ENCODE results near the gene STAB2.
"Not testable (repeated sequence)": the region's sequence is repeated elsewhere in the genome, so short reads cannot be mapped to it uniquely, and the experiment has no call there.

STAB2 gene

DNA sequence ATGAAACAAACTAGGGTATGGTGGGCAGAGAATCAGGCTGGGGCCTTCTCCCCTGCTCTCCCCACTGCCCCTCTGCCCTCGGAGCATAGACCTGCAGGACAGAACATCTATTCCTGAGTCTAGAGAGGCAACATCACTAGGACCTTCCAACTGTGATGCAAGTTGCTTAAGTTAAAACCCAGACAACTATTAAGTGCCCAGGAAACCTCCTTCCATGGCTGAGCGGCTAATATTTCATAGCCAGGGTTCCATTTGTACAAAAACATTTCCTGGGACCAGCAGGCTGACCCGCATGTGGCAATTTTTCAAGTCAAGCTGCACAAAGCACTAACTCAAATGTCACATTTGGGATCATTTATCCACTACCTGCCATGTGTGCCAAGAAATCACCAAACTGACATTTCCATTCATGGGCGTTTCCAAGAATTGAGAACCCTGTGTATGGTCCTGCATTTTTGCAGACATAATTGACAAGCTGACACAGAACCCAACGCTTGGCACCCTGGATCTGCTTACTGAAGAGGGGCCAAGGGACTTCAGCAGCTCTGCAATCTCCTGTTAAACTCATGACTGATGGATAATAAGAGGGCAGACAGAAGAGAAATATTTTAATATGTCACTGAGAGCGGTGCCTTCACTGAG, 221.3 kb downstream of the STAB2 start:
- no peak for TF ChIP-seq EZH2 (IDR thresholded peaks at IDR 0.05; ENCODE audit: borderline replicate concordance, low read length)
- TF ChIP-seq, protein P1, sequence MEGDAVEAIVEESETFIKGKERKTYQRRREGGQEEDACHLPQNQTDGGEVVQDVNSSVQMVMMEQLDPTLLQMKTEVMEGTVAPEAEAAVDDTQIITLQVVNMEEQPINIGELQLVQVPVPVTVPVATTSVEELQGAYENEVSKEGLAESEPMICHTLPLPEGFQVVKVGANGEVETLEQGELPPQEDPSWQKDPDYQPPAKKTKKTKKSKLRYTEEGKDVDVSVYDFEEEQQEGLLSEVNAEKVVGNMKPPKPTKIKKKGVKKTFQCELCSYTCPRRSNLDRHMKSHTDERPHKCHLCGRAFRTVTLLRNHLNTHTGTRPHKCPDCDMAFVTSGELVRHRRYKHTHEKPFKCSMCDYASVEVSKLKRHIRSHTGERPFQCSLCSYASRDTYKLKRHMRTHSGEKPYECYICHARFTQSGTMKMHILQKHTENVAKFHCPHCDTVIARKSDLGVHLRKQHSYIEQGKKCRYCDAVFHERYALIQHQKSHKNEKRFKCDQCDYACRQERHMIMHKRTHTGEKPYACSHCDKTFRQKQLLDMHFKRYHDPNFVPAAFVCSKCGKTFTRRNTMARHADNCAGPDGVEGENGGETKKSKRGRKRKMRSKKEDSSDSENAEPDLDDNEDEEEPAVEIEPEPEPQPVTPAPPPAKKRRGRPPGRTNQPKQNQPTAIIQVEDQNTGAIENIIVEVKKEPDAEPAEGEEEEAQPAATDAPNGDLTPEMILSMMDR (IDR thresholded peaks at IDR 0.05; ENCODE audit: low read length), result no peak
- H3K9me2 ChIP-seq (ENCODE audit: low read depth, low read length), result no peaks in the 10 kb centered on the region
- no peaks in the 10 kb centered on the region for H3F3A ChIP-seq (ENCODE audit: insufficient read depth, low read length)
- no peak overlapping the region for H3K4me3 ChIP-seq (ENCODE audit: low read depth, low read length, poor library complexity, severe bottlenecking)
- H3K9ac ChIP-seq (ENCODE audit: low read length), result no peak overlapping the region
- no peaks in the 10 kb centered on the region for H3K9me3 ChIP-seq (ENCODE audit: low read length)
- no peaks in the 10 kb centered on the region for H3K36me3 ChIP-seq (ENCODE audit: insufficient read depth, low read length)
- H3K27ac ChIP-seq (ENCODE audit: low read depth, low read length, poor library complexity, severe bottlenecking), result no peak overlapping the region
- H4K20me1 ChIP-seq (ENCODE audit: insufficient read depth, low read length), result no peaks in the 10 kb centered on the region
- H3K27me3 ChIP-seq (ENCODE audit: insufficient read depth, low read length), result no peaks in the 10 kb centered on the region
- no peaks in the 10 kb centered on the region for H3K79me2 ChIP-seq (ENCODE audit: insufficient read depth, low read length)
- H3K4me1 ChIP-seq (ENCODE audit: insufficient read depth, low read length, severe bottlenecking), result no peaks in the 10 kb centered on the region
- H2AFZ ChIP-seq (ENCODE audit: low read length), result no peak overlapping the region
- no peak overlapping the region for H3K4me2 ChIP-seq (ENCODE audit: low read length)

DNA sequence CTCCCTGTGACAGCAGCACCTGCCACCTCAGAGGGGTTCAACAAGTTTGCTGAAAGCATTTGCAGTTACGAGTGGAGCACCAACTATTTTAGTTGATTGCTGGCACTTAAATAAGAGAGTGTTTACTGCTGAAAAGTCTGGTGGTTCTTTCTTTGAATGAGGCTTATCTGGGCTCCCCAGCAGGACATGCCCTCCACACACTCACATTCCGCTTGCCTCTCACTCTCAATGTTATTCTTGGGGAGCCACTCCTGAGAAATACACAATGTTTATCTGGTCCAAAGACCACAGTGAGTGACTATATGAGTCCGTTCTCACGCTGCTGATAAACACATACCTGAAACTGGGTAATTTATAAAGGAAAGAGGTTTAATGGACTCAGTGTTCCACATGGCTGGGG, 222.1 kb downstream of the STAB2 start:
- Histone ChIP-seq H3K27me3 (ENCODE audit: insufficient read depth, low read length) (no peaks in the 10 kb centered on the region), H3K9me3 (ENCODE audit: low read length) (no peaks in the 10 kb centered on the region), H3K4me2 (ENCODE audit: low read length) (no peak overlapping the region), H3K79me2 (ENCODE audit: insufficient read depth, low read length) (no peaks in the 10 kb centered on the region), H2AFZ (ENCODE audit: low read length) (no peak overlapping the region), H4K20me1 (ENCODE audit: insufficient read depth, low read length) (no peaks in the 10 kb centered on the region), H3K27ac (ENCODE audit: low read depth, low read length, poor library complexity, severe bottlenecking) (no peak overlapping the region), H3K4me1 (ENCODE audit: insufficient read depth, low read length, severe bottlenecking) (no peaks in the 10 kb centered on the region), H3F3A (ENCODE audit: insufficient read depth, low read length) (no peaks in the 10 kb centered on the region), H3K4me3 (ENCODE audit: low read depth, low read length, poor library complexity, severe bottlenecking) (no peak overlapping the region), H3K9me2 (ENCODE audit: low read depth, low read length) (no peaks in the 10 kb centered on the region), H3K9ac (ENCODE audit: low read length) (no peak overlapping the region), H3K36me3 (ENCODE audit: insufficient read depth, low read length) (no peaks in the 10 kb centered on the region)
- TF ChIP-seq EZH2 (IDR thresholded peaks at IDR 0.05; ENCODE audit: borderline replicate concordance, low read length), result no peak
- TF ChIP-seq, protein P1 (IDR thresholded peaks at IDR 0.05; ENCODE audit: low read length), result no peak

DNA sequence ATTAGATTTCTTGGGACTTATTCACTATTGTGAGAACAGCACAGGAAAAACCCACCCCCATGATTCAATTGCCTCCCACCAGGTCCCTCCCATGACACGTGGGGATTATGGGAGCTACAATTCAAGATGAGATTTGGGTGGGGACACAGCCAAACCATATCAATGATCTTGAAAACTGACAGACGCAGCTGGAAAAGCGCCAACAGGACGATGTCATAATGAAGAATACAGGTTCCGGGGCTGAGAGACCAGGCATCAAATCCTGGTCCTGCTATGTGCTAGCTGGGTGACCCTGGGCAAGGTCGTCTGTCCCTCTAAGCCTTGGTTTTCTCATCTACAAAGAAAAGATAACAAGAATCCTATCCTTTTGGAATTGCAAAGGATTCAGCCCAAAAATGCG, 222.6 kb downstream of the STAB2 start:
- not testable (repeated sequence) for H3K4me1 ChIP-seq (ENCODE audit: insufficient read depth, low read length, severe bottlenecking); H3K9me3 ChIP-seq (ENCODE audit: low read length); H3K4me3 ChIP-seq (ENCODE audit: low read depth, low read length, poor library complexity, severe bottlenecking); H3K4me2 ChIP-seq (ENCODE audit: low read length); H3F3A ChIP-seq (ENCODE audit: insufficient read depth, low read length); H3K79me2 ChIP-seq (ENCODE audit: insufficient read depth, low read length); H3K36me3 ChIP-seq (ENCODE audit: insufficient read depth, low read length); H2AFZ ChIP-seq (ENCODE audit: low read length); H3K27me3 ChIP-seq (ENCODE audit: insufficient read depth, low read length); H3K9ac ChIP-seq (ENCODE audit: low read length); H3K27ac ChIP-seq (ENCODE audit: low read depth, low read length, poor library complexity, severe bottlenecking); H4K20me1 ChIP-seq (ENCODE audit: insufficient read depth, low read length); H3K9me2 ChIP-seq (ENCODE audit: low read depth, low read length)

DNA sequence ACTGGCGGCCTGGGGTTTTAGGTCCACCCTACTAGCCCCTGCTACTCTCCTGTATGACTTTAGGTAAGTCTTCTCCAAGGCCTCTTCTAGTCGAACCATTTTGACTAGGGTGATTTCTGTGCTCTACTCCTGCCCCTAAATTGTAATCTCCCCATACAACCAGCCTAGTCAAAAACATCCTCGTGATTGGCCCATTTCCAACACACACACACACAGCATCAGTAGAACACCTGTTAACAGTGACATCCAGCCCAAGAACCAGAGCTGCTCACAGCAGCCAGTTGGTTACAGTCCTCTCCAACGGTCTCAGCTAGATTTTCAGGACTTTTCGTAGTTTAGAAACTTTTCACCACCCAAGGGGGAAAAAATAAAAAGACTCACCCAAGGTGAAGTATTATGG, 223.0 kb downstream of the STAB2 start:
- no peaks in the 10 kb centered on the region for H4K20me1 ChIP-seq (ENCODE audit: insufficient read depth, low read length)
- no peaks in the 10 kb centered on the region for H3K79me2 ChIP-seq (ENCODE audit: insufficient read depth, low read length)
- H3K9ac ChIP-seq (ENCODE audit: low read length), result no peak overlapping the region
- no peaks in the 10 kb centered on the region for H3K9me3 ChIP-seq (ENCODE audit: low read length)
- H3K36me3 ChIP-seq (ENCODE audit: insufficient read depth, low read length), result no peaks in the 10 kb centered on the region
- H3F3A ChIP-seq (ENCODE audit: insufficient read depth, low read length), result no peaks in the 10 kb centered on the region
- H3K9me2 ChIP-seq (ENCODE audit: low read depth, low read length), result no peaks in the 10 kb centered on the region
- no peak for TF ChIP-seq EZH2 (IDR thresholded peaks at IDR 0.05; ENCODE audit: borderline replicate concordance, low read length)
- TF ChIP-seq, protein P1 (IDR thresholded peaks at IDR 0.05; ENCODE audit: low read length), result no peak
- H2AFZ ChIP-seq (ENCODE audit: low read length), result no peak overlapping the region
- H3K27me3 ChIP-seq (ENCODE audit: insufficient read depth, low read length), result no peaks in the 10 kb centered on the region
- no peak overlapping the region for H3K4me2 ChIP-seq (ENCODE audit: low read length)
- no peak overlapping the region for H3K4me3 ChIP-seq (ENCODE audit: low read depth, low read length, poor library complexity, severe bottlenecking)
- H3K27ac ChIP-seq (ENCODE audit: low read depth, low read length, poor library complexity, severe bottlenecking), result no peak overlapping the region
- H3K4me1 ChIP-seq (ENCODE audit: insufficient read depth, low read length, severe bottlenecking), result no peaks in the 10 kb centered on the region
